Osteoblast (primary cell): ENCODE data around the gene IFTAP. TPM values are rescaled to one million over a fixed set of nuclear protein-coding genes. Genes with fewer than 3 reads are reported as not detected.

Experiments
- DNase-seq: peaks from one replicate; pipeline ENCODE4 v3.0.0; 2011; ENCODE audit warnings: low spot score, mixed read lengths; ENCODE audit not compliant: insufficient read length; ENCODE audit errors: missing footprints
- H2AFZ ChIP-seq: 2 replicates; pipeline ENCODE4 v1.6.0; 2011; ENCODE audit warnings: mild to moderate bottlenecking, low read length
- H3K27ac ChIP-seq: 2 replicates; pipeline ENCODE4 v1.5.1; 2011; ENCODE audit warnings: mild to moderate bottlenecking, low read depth, low read length, moderate library complexity
- H3K27me3 ChIP-seq: 2 replicates; pipeline ENCODE4 v1.6.0; 2012; ENCODE audit warnings: mild to moderate bottlenecking, control low read depth, inconsistent platforms, low read length, moderate library complexity; ENCODE audit not compliant: insufficient read depth
- H3K36me3 ChIP-seq: 2 replicates; pipeline ENCODE4 v1.5.1; 2011; ENCODE audit warnings: mild to moderate bottlenecking, low read length, control low read depth, moderate library complexity; ENCODE audit not compliant: insufficient read depth
- H3K4me1 ChIP-seq: 2 replicates; pipeline ENCODE4 v1.5.1; 2011; ENCODE audit warnings: mild to moderate bottlenecking, low read length, control low read depth, moderate library complexity; ENCODE audit not compliant: insufficient read depth
- H3K4me2 ChIP-seq: 2 replicates; pipeline ENCODE4 v1.6.0; 2011; ENCODE audit warnings: mild to moderate bottlenecking, low read length; ENCODE audit not compliant: insufficient read depth
- H3K4me3 ChIP-seq: fragments of 200-600 bp; sonication (generic); 3 replicates; pipeline ENCODE4 v1.5.1; 2012; ENCODE audit warnings: mild to moderate bottlenecking, low read length, inconsistent platforms; ENCODE audit not compliant: insufficient read depth
- H3K79me2 ChIP-seq: 2 replicates; pipeline ENCODE4 v1.6.0; 2012; ENCODE audit warnings: mild to moderate bottlenecking, low read length, control low read depth, inconsistent platforms; ENCODE audit not compliant: insufficient read depth
- H3K9me3 ChIP-seq: 2 replicates; pipeline ENCODE4 v1.5.1; 2011; ENCODE audit warnings: low read depth, low read length, control low read depth
- H4K20me1 ChIP-seq: 2 replicates; pipeline ENCODE4 v1.6.0; 2012; ENCODE audit warnings: mild to moderate bottlenecking, low read length, control low read depth; ENCODE audit not compliant: insufficient read depth
- CTCF ChIP-seq: IDR thresholded peaks from 2 replicates; pipeline ENCODE4 v1.5.1; 2011; ENCODE audit warnings: mild to moderate bottlenecking, low read depth, low read length, moderate library complexity; ENCODE audit errors: extremely low read depth
- total RNA-seq: library from RNA; depleted of rRNA; stranded (reverse); fragments of >200 nt; gene quantifications from 2 replicates; pipeline ENCODE4 v1.2.3, GENCODE V29; 2012

The IFTAP gene
- total RNA-seq, 1 donor = 33.7 TPM

GRCh38 chr11:36558571-36559413 is 35.5 kb upstream of the IFTAP start:
- no peak overlapping the region for H3K4me3 ChIP-seq
- peaks cover 7% of the 10 kb centered on the region for H3K27me3 ChIP-seq
- H3K4me2 ChIP-seq = peak overlapping the region; percentile 19
- no peaks in the 10 kb centered on the region for H3K36me3 ChIP-seq
- no peak for TF ChIP-seq CTCF
- DNase-seq = no peak
- H4K20me1 ChIP-seq = no peaks in the 10 kb centered on the region
- no peaks in the 10 kb centered on the region for H3K9me3 ChIP-seq
- H3K79me2 ChIP-seq = no peaks in the 10 kb centered on the region
- no peak overlapping the region for H3K27ac ChIP-seq
- no peak overlapping the region for H2AFZ ChIP-seq
- H3K4me1 ChIP-seq = no peaks in the 10 kb centered on the region

- peak; percentile 80 for TF ChIP-seq CTCF
- no peaks in the 10 kb centered on the region for H3K9me3 ChIP-seq
These were observed 29.8 kb upstream of the IFTAP start for GRCh38 chr11:36564376-36565030.

DNA sequence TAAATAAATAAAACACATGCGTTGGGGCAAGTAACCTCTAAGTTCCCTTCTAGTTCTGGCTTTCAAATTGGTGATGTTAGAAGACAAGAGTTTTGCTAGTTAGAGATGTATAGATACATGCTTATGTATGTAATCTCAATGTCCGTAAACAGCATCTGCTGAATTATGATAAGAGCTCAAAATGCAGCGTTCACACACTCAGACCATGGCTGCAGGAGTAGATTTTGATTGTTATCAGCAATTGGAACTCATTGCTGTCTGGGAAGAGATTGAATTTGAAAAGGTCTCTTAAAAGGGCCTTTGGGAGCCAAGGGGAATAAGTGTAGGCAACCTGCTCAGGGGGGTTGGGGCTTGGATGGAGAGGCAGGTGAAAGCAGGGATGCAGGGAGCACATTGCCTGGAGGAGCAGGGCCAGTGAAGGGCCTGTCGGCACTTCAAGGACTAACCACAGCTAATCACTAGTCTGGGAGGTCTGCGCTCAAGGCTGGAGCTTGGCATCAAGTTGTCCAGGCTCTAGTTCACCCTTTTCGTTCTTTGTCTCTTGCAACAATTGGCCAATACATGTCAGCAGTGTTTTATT is 29.2 kb upstream of the IFTAP start:
- H3K4me3 ChIP-seq = peak overlapping the region; percentile 56
- H3K4me2 ChIP-seq = peak overlapping the region; percentile 80
- no peaks in the 10 kb centered on the region for H3K9me3 ChIP-seq

More at GRCh38 chr11:36564376-36565030, 29.8 kb upstream of the IFTAP start:
- H4K20me1 ChIP-seq = no peaks in the 10 kb centered on the region
- peaks cover 35% of the 10 kb centered on the region for H3K27me3 ChIP-seq
- peaks cover 4% of the 10 kb centered on the region for H3K4me1 ChIP-seq
- H3K4me3 ChIP-seq = peak overlapping the region; percentile 56
- no peaks in the 10 kb centered on the region for H3K36me3 ChIP-seq
- H3K4me2 ChIP-seq = peak overlapping the region; percentile 80
- peak; percentile 88 for DNase-seq
- no peaks in the 10 kb centered on the region for H3K79me2 ChIP-seq
- peak overlapping the region; percentile 81 for H2AFZ ChIP-seq
- no peak overlapping the region for H3K27ac ChIP-seq

More for the DNA sequence above, 29.2 kb upstream of the IFTAP start:
- peaks cover 36% of the 10 kb centered on the region for H3K27me3 ChIP-seq
- no peaks in the 10 kb centered on the region for H3K79me2 ChIP-seq
- H3K27ac ChIP-seq = no peak overlapping the region
- H4K20me1 ChIP-seq = no peaks in the 10 kb centered on the region
- peak overlapping the region; percentile 81 for H2AFZ ChIP-seq
- DNase-seq = no peak
- H3K36me3 ChIP-seq = no peaks in the 10 kb centered on the region
- H3K4me1 ChIP-seq = peaks cover 4% of the 10 kb centered on the region
- TF ChIP-seq CTCF = no peak
